Activated CD8-positive, alpha-beta memory T cell treated with anti-CD3 and anti-CD28 coated beads, Interleukin-2, amount 10 ng/mL, durations not matched to agents 7 days and 5 days (primary cell): ENCODE measurements around the gene OR4C11. TPM values are rescaled to one million over a fixed set of nuclear protein-coding genes. Genes with fewer than 3 reads are reported as not detected.

Source experiments
- ATAC-seq: fragments of 150-1000 bp; cut with Tn5 transposase; one replicate; pipeline ENCODE4 v1.10.0; 2021; ENCODE audit warnings: moderate library complexity
- CTCF ChIA-PET: fragments of 350-600 bp; sonication (Branson Sonifier 250); formaldehyde crosslinking; loops from one replicate; lab custom pipeline; 2021; ENCODE audit warnings: antibody characterized with exemption; lab: Charles Lee
- DNase-seq: peaks from one replicate; pipeline ENCODE4 v3.0.0-alpha.2; 2020
- H3K27ac Mint-ChIP-seq: one replicate; pipeline ENCODE4 v1.8.0; 2021; ENCODE audit warnings: mild to moderate bottlenecking, mixed read lengths
- H3K27me3 Mint-ChIP-seq: one replicate; pipeline ENCODE4 v1.8.0; 2021; ENCODE audit warnings: mixed read lengths
- H3K36me3 Mint-ChIP-seq: one replicate; pipeline ENCODE4 v1.8.0; 2021; ENCODE audit warnings: mild to moderate bottlenecking, mixed read lengths
- H3K4me1 Mint-ChIP-seq: one replicate; pipeline ENCODE4 v1.8.0; 2021; ENCODE audit warnings: mixed read lengths
- H3K4me3 Mint-ChIP-seq: one replicate; pipeline ENCODE4 v1.8.0; 2021; ENCODE audit warnings: mild to moderate bottlenecking, moderate library complexity, mixed read lengths
- H3K9me3 Mint-ChIP-seq: one replicate; pipeline ENCODE4 v1.8.0; 2022; ENCODE audit warnings: low read depth, mixed read lengths
- total RNA-seq, 2 experiments: library from RNA; stranded (reverse); gene quantifications; one replicate each; pipeline ENCODE4 v1.2.3, GENCODE V29; 2021

OR4C11 gene, protein sequence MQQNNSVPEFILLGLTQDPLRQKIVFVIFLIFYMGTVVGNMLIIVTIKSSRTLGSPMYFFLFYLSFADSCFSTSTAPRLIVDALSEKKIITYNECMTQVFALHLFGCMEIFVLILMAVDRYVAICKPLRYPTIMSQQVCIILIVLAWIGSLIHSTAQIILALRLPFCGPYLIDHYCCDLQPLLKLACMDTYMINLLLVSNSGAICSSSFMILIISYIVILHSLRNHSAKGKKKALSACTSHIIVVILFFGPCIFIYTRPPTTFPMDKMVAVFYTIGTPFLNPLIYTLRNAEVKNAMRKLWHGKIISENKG
- not detected for total RNA-seq

DNA sequence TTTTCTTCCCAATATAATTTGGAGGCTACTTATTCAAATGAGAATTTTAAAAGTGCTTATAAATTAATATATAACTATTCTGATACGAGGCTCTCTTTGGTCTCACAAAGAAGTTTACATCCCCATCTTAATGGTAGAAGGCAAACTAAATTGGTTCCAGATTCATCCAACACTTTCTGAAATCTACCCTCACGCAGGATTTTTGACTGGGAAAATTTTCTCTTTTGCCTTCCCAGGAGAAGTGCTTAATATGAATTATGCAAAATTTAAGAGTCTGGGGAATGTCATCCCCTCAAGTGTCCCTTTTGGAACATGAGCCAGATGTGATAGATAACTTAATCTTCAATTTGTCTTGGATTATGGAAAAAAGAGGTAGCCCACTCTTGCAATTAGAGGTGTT lies at the start of gene OR4C11:
TSS of gene OR4C11 (minus strand) at position 101 of the 400 bp plus-strand sequence. CDS start 3,272 bp downstream, outside the sequence.
- no peaks in the 10 kb centered on the region for H3K4me1 Mint-ChIP-seq
- H3K27me3 Mint-ChIP-seq = no peaks in the 10 kb centered on the region
- CTCF ChIA-PET = no interaction called here
- no peak for DNase-seq
- peaks cover 22% of the 10 kb centered on the region for H3K9me3 Mint-ChIP-seq
- no peak within 1 kb of the TSS for H3K4me3 Mint-ChIP-seq
- no peak within 1 kb of the TSS for H3K27ac Mint-ChIP-seq
- no peak for ATAC-seq
- no peaks in the 10 kb centered on the region for H3K36me3 Mint-ChIP-seq

DNA sequence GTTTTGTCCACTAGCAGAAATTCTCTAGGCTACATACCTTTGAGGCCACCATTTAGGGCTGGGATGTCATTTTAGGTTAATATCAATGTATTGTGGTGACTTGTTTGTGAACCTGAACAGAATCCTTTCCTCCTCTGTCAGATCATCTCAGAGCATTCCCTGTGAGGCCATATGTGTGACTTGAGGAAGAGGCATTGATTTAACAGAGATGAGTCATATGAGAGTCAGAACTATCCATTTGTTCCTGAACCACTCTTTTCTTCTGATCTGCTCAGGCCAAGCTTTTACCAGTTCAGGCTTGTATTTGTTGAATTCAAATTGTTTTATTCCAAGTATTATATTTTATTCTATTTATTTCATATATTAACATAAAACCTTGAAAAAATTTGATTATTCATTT lies 47.7 kb upstream of the OR4C11 start:
- no peak for DNase-seq
- Mint-ChIP-seq H3K36me3 (no peaks in the 10 kb centered on the region), H3K27me3 (no peaks in the 10 kb centered on the region), H3K4me3 (no peak overlapping the region), H3K9me3 (peaks cover 18% of the 10 kb centered on the region), H3K27ac (no peak overlapping the region), H3K4me1 (no peaks in the 10 kb centered on the region)
- no peak for ATAC-seq
- CTCF ChIA-PET = no interaction called here

DNA sequence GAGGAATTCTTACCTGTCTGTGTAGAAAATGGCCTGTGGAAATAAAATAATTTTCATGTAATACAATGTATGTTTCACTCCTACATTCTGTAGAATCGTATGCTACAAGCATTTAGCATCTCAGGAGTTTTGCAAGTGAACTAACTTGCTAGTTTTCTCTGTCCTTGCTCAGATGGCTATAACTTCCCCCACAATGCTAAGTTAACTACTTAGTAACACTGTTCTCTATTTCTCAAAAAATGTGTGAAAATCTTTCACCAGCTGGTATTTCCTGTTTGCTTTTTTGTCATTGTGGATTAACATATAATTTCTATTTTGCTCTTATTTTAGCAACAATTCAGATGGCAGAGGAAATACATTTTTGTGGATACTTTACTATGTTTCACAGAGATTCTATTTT lies 45.1 kb upstream of the OR4C11 start:
- H3K27me3 Mint-ChIP-seq = no peaks in the 10 kb centered on the region
- H3K27ac Mint-ChIP-seq = no peak overlapping the region
- H3K4me1 Mint-ChIP-seq = no peaks in the 10 kb centered on the region
- H3K36me3 Mint-ChIP-seq = no peaks in the 10 kb centered on the region
- no peak overlapping the region for H3K4me3 Mint-ChIP-seq
- CTCF ChIA-PET = no interaction called here
- ATAC-seq (no peak), DNase-seq (no peak)
- peaks cover 18% of the 10 kb centered on the region for H3K9me3 Mint-ChIP-seq

GRCh38 chr11:55648027-55648426 lies 40.6 kb upstream of the OR4C11 start, which contains the start of gene OR4S2:
TSS of gene OR4S2 (plus strand) at chr11:55648327. CDS start at chr11:55650904, 2,577 bp downstream.
- peaks cover 14% of the 10 kb centered on the region for H3K9me3 Mint-ChIP-seq
- DNase-seq (no peak), ATAC-seq (no peak)
- H3K36me3 Mint-ChIP-seq = no peaks in the 10 kb centered on the region
- H3K27me3 Mint-ChIP-seq = no peaks in the 10 kb centered on the region
- H3K4me3 Mint-ChIP-seq = no peak within 1 kb of the TSS
- H3K4me1 Mint-ChIP-seq = no peaks in the 10 kb centered on the region
- CTCF ChIA-PET = no interaction called here
- H3K27ac Mint-ChIP-seq = no peak within 1 kb of the TSS

GRCh38 chr11:55634813-55635212 lies 27.4 kb upstream of the OR4C11 start, which contains the start of gene OR4P4:
TSS of gene OR4P4 (plus strand) at chr11:55635113.
- Mint-ChIP-seq H3K27ac (no peak within 1 kb of the TSS), H3K36me3 (no peaks in the 10 kb centered on the region), H3K9me3 (peaks cover 24% of the 10 kb centered on the region)

GRCh38 chr11:55624531-55624930 lies 17.1 kb upstream of the OR4C11 start:
- H3K36me3 Mint-ChIP-seq = no peaks in the 10 kb centered on the region
- H3K27me3 Mint-ChIP-seq = no peaks in the 10 kb centered on the region
- CTCF ChIA-PET = no interaction called here
- peaks cover 19% of the 10 kb centered on the region for H3K9me3 Mint-ChIP-seq
- no peak for DNase-seq
- ATAC-seq = no peak
- H3K27ac Mint-ChIP-seq = no peak overlapping the region
- H3K4me3 Mint-ChIP-seq = no peak overlapping the region
- no peaks in the 10 kb centered on the region for H3K4me1 Mint-ChIP-seq

More at GRCh38 chr11:55634813-55635212, 27.4 kb upstream of the OR4C11 start, which contains the start of gene OR4P4:
- CTCF ChIA-PET = no interaction called here
- ATAC-seq (no peak), DNase-seq (no peak)
- Mint-ChIP-seq H3K27me3 (no peaks in the 10 kb centered on the region), H3K4me3 (no peak within 1 kb of the TSS), H3K4me1 (no peaks in the 10 kb centered on the region)

GRCh38 chr11:55572548-55572947 lies 34.9 kb downstream of the OR4C11 start:
- H3K27ac Mint-ChIP-seq = no peak overlapping the region
- H3K27me3 Mint-ChIP-seq = no peaks in the 10 kb centered on the region
- no peak for ATAC-seq
- CTCF ChIA-PET = no interaction called here
- no peak for DNase-seq
- H3K4me3 Mint-ChIP-seq = no peak overlapping the region
- H3K9me3 Mint-ChIP-seq = peaks cover 10% of the 10 kb centered on the region
- H3K36me3 Mint-ChIP-seq = no peaks in the 10 kb centered on the region
- H3K4me1 Mint-ChIP-seq = no peaks in the 10 kb centered on the region

- CTCF ChIA-PET = no interaction called here
- no peaks in the 10 kb centered on the region for H3K36me3 Mint-ChIP-seq
- DNase-seq (no peak), ATAC-seq (no peak)
- H3K4me3 Mint-ChIP-seq = no peak within 1 kb of the TSS
- H3K27me3 Mint-ChIP-seq = no peaks in the 10 kb centered on the region
- no peaks in the 10 kb centered on the region for H3K4me1 Mint-ChIP-seq
- H3K9me3 Mint-ChIP-seq = peaks cover 10% of the 10 kb centered on the region
- no peak within 1 kb of the TSS for H3K27ac Mint-ChIP-seq
Measured at GRCh38 chr11:55571828-55572227, 35.6 kb downstream of the OR4C11 start, which contains the start of gene OR4C16. TSS of gene OR4C16 (plus strand) at chr11:55572128. CDS start at chr11:55572128, 0 bp downstream.

DNA sequence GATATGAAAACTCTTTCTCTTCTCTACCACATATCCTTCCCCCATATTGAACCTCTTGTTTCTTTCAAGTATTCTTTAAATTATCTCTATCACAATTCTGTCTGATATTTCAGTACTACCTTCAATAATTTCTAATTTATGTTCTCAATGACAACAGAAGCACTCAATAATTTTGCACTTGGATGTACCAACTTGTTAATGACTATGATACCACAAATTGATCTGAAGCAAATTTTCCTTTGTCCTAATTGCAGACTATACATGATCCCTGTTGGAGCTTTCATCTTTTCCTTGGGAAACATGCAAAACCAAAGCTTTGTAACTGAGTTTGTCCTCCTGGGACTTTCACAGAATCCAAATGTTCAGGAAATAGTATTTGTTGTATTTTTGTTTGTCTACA lies 53.3 kb downstream of the OR4C11 start, which contains the start of gene OR4C15:
TSS of gene OR4C15 (plus strand) at position 301 of the 400 bp plus-strand sequence. CDS start at position 301, 0 bp downstream.
- no peak within 1 kb of the TSS for H3K27ac Mint-ChIP-seq
- DNase-seq (no peak), ATAC-seq (no peak)
- H3K36me3 Mint-ChIP-seq = no peaks in the 10 kb centered on the region
- CTCF ChIA-PET = no interaction called here
- H3K9me3 Mint-ChIP-seq = peaks cover 23% of the 10 kb centered on the region
- no peak within 1 kb of the TSS for H3K4me3 Mint-ChIP-seq
- no peaks in the 10 kb centered on the region for H3K27me3 Mint-ChIP-seq
- H3K4me1 Mint-ChIP-seq = no peaks in the 10 kb centered on the region

Other genes starting within 250 kb of the OR4C11 start
- gene OR4A15, start 239.7 kb downstream of the OR4C11 start, total RNA-seq = not detected
- gene OR4C15, start 53.2 kb downstream of the OR4C11 start, total RNA-seq = not detected
- not detected for gene OR4C16, start 35.5 kb downstream of the OR4C11 start, total RNA-seq
- gene OR4P4, start 27.5 kb upstream of the OR4C11 start, total RNA-seq = not detected
- gene OR4S2, start 40.7 kb upstream of the OR4C11 start, total RNA-seq = not detected
- not detected for gene OR4C6, start 54.6 kb upstream of the OR4C11 start, total RNA-seq
- gene OR5D13, start 165.8 kb upstream of the OR4C11 start, total RNA-seq = not detected
- not detected for gene OR5D14, start 187.9 kb upstream of the OR4C11 start, total RNA-seq
- gene OR5L1, start 203.7 kb upstream of the OR4C11 start, total RNA-seq = not detected
- not detected for gene OR5D18, start 212.0 kb upstream of the OR4C11 start, total RNA-seq
- not detected for gene OR5L2, start 219.6 kb upstream of the OR4C11 start, total RNA-seq
- gene OR5D16, start 231.1 kb upstream of the OR4C11 start, total RNA-seq = not detected